HepG2 (cell line): ENCODE data around the gene MPC1.

Experiments
- ATF3 ChIP-seq: sonication (generic); formaldehyde crosslinking; IDR thresholded peaks from 2 replicates; pipeline ENCODE4 v1.4.0; 2020; ENCODE audit warnings: missing genetic modification reagents
- ESRRA ChIP-seq: sonication (generic); formaldehyde crosslinking; IDR thresholded peaks from 2 replicates; pipeline ENCODE4 v1.5.1; 2020; ENCODE audit warnings: mild to moderate bottlenecking, low read depth, missing genetic modification reagents
- NFIC ChIP-seq: IDR thresholded peaks from 2 replicates; pipeline ENCODE4 v1.6.1; 2012; ENCODE audit warnings: mild to moderate bottlenecking, low read length, inconsistent platforms
- POLR2A ChIP-seq, 2 experiments: IDR thresholded peaks; 2 replicates each; pipeline ENCODE4 v1.6.1; 2011; ENCODE audit warnings: low read depth in 2 of 2, low read length in 2 of 2, mild to moderate bottlenecking in 1 of 2, moderate library complexity in 1 of 2; ENCODE audit not compliant: insufficient read depth in 1 of 2
- ZFY ChIP-seq: sonication (generic); formaldehyde crosslinking; IDR thresholded peaks from 2 replicates; pipeline ENCODE4 v1.4.0; 2020; ENCODE audit warnings: missing genetic modification reagents

- TF ChIP-seq POLR2A (IDR thresholded peaks at IDR 0.05; ENCODE audit: insufficient read depth in 1 of 2, low read depth in 2 of 2, low read length in 2 of 2) (no peak), ATF3 (no peak), ZFY (CRISPR knock-in tag) (no peak), ESRRA (no peak), NFIC (no peak)
Observed at GRCh38 chr6:166353507-166353906, 29.2 kb downstream of the MPC1 start.
